T-helper 2 cell treated with Interferon-gamma antibody and Interleukin-4, amounts not matched to agents 100 ng/mL and 5 ng/mL, for 36 hours (primary cell): Measurements from ENCODE around the gene CCDC102B. TPM values are rescaled to one million over a fixed set of nuclear protein-coding genes. Genes with fewer than 3 reads are reported as not detected.
"Not testable (repeated sequence)": the region's sequence is repeated elsewhere in the genome, so short reads cannot be mapped to it uniquely, and the experiment has no call there.

Experiments
- intact Hi-C: fragments of 100-400 bp; cut with micrococcal nuclease; formaldehyde crosslinking; loops from one replicate; pipeline ENCODE4 v1.15.1; 2023
- total RNA-seq: library from RNA; stranded (reverse); gene quantifications from 2 replicates; pipeline ENCODE4 v1.2.3, GENCODE V29; 2022

The CCDC102B gene
- total RNA-seq, 1 donor from 2014 or later = 2.4 TPM

GRCh38 chr18:68965817-68966216 lies 167.9 kb downstream of the CCDC102B start:
- intact Hi-C loops = no loop called here

- intact Hi-C loops = no loop called here
These were observed 171.1 kb downstream of the CCDC102B start for GRCh38 chr18:68969027-68969426.

DNA sequence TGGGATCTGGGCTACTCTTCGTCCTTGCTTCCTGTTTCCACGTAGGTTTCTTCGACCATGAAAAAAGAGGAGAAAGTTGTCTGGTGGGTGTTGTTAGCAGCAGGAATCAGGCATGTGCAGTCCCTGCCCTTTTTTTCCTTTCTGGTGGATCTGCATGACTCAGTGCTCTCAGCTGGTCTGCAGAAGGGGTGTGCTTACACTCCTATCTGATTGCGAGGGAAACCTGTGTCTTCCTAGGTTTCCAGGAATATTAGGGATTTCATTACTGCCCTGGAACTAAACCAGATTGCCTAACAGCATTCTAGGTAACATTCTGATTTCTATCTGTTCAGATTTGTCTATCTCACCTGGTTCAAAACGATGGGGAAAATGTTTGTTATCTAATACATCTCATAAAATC lies 174.3 kb downstream of the CCDC102B start:
- intact Hi-C loops = no loop called here

- intact Hi-C loops = no loop called here
These were observed 181.9 kb downstream of the CCDC102B start for GRCh38 chr18:68979737-68980136.

DNA sequence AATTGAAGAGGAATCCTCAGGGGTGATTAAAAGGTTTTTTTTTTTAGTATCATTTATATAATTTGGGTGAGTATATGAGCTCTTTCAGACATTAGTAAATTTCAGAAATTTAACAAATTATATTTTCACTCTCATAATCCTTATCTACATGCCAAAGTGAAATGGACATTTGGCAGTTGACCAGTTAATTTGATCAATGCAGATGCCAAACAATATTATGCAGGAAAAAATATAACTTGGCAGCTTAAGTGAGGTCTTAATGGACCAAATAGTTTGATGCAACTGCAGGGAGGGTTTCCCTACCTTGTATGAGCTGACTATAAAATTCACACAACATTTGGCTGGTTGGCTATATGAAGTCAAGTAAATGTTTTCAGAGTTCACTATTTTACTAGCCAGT lies 185.2 kb downstream of the CCDC102B start:
- intact Hi-C loops = no loop called here

- intact Hi-C loops = no loop called here
These were observed 186.5 kb downstream of the CCDC102B start for GRCh38 chr18:68984342-68984741.

- intact Hi-C loops = no loop called here
These were observed 187.4 kb downstream of the CCDC102B start for GRCh38 chr18:68985172-68985820.

GRCh38 chr18:68991286-68991685 lies 193.4 kb downstream of the CCDC102B start:
- intact Hi-C loops = no loop called here

GRCh38 chr18:68992719-68993482 lies 195.0 kb downstream of the CCDC102B start:
- intact Hi-C loops = no loop called here

GRCh38 chr18:68995675-68996074 lies 197.8 kb downstream of the CCDC102B start:
- intact Hi-C loops = no loop called here

DNA sequence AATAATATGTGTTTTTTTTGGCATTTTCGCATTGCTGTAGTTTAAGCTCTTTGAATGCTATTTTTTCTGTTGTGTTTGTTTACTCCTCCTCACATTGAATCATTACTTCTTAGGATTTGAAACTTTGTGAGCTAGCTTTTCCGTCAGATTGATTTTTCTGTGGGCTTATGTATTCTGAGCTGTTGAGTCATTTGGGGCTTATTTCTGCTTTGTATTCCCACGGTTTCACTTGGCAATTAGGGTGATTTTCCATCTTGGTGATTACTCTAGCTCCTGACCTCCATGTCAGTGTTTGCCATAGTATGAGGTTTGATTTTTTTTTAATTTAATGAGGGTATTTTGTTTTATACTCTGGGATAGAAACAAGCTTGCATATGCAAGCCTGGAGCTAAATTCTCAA lies 200.0 kb downstream of the CCDC102B start:
- intact Hi-C loops = no loop called here

GRCh38 chr18:69000366-69000765 lies 202.5 kb downstream of the CCDC102B start:
- intact Hi-C loops = no loop called here

DNA sequence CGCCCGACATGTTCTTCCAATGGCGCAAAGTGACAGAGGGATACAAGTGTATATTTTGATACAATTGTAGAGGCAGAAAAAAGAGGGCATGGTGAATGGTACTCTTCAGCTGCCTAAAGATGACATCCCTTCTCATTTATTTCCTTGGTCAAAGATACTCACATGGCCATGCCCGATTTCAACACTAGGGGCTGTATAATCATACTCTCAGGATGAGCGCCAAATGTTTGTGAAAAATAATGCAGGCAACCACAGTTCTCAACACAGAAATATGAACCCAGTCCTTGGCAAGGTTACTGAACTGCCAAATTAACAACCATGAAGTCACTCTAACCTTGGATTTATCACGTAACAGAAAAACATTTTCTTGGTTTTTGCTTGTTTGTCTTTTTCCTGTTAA lies 204.4 kb downstream of the CCDC102B start:
- intact Hi-C loops = no loop called here

DNA sequence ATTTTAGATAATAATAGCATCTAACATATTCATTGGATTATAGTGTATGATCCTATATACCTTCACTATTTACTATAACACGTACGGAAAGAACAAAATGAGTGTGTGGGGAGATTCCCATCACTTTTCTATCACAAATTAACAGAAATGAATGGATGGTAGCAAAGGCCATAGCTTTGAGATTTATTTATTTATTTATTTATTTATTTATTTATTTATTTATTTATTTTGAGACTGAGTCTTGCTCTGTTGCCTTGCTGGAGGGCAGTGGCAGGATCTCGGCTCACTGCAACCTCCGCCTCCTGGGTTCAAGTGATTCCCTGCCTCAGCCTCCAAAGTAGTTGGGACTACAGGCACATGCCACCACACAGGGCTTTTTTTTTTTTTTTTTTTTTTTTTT lies 208.3 kb downstream of the CCDC102B start:
- intact Hi-C loops = not testable (repeated sequence)

DNA sequence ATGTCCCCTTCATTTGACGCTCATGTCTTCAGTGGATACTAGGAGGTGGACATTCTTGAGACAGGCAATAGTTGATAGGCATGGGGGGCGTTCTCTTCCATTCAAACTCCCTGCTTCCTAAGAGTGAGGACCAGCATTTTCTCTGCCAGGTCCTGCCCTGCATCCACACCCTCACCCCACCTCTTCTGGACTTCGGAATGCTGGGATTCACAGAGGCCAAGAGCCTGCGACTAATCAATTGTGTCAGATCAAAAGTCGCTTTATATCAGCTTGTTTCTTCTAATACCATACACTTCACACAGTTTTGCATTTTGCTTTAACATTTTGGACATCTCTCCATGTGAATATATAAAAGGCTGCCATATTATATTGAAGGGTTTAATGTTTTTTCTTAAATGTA lies 210.7 kb downstream of the CCDC102B start:
- intact Hi-C loops = no loop called here

GRCh38 chr18:69021211-69021805 lies 223.4 kb downstream of the CCDC102B start:
- intact Hi-C loops = no loop called here

- intact Hi-C loops = no loop called here
These were observed 224.5 kb downstream of the CCDC102B start for GRCh38 chr18:69022426-69022825.

GRCh38 chr18:69031571-69031970 lies 233.7 kb downstream of the CCDC102B start:
- intact Hi-C loops = no loop called here

DNA sequence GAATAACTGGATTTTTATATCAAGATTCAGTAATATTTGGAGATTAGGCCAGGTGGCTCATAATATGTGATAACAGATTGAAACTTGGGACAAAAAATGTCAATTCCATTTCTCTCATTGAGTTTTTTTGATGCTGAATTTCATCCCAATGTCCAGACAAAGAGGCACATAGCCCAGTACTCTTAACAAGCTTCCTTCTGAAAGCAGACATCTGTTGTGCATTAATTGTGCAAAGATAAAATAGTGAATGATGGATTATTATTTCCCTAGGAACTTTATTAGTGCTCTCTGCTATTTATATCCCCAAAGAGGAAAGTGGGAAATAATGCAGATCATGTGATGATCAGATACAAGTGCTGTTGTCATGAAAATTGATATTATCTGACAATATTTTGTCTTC lies 234.1 kb downstream of the CCDC102B start:
- intact Hi-C loops = no loop called here

DNA sequence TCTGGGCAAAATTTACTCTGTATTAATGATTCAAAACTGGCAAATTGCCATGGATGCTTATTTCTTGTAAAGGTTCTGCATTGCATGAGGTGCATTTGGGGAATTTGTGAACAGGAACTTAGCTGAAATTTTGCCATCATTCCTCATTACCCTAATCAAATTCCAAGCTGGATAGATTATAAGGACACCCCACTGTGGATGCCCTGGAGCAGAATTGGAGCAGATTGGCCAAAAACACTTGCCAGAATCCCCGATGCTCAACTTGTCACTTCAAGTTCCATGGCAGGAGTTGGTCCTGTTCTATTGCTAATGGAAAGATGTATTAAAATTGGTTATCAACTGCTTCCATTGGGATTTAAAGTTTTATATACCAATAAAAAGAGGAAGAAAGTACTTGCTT lies 237.9 kb downstream of the CCDC102B start:
- intact Hi-C loops = no loop called here

GRCh38 chr18:69044215-69044614 lies 246.3 kb downstream of the CCDC102B start:
- intact Hi-C loops = no loop called here

GRCh38 chr18:69064063-69064462 lies 266.2 kb downstream of the CCDC102B start:
- intact Hi-C loops = no loop called here

DNA sequence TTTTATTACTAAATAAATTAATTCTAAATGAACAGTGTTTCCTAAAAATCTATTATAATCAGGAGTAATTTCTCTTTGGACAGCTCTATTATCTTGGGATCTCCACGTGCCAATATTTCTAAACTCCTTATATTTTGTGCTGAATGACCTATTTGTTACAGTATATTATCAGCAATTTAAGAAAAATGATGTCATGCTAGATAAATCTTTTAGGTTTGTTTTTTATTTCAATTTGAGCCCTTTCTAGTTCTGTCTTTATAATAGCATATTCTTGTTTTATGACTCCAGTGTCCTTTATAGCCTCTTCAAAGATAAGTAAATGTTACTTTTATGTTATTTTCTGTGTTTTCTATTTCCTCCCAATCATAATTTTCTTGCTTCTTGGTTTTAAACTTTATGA lies 269.2 kb downstream of the CCDC102B start:
- intact Hi-C loops = no loop called here
